Measurements from ENCODE around the gene OR2T11.

- TF ChIP-seq CTCF (IDR thresholded peaks at IDR 0.05; ENCODE audit: insufficient read depth, low read length, poor library complexity, severe bottlenecking) = no peak
- TF ChIP-seq EZH2phosphoT487 (conservative IDR thresholded peaks at IDR 0.05; ENCODE audit: low read length) = no peak
Measured at GRCh38 chr1:248576260-248576980, 58.5 kb downstream of the OR2T11 start.
